Adrenal gland (tissue), 5 donors: ENCODE results near the gene FBXL20.

Experiments
- POLR2A ChIP-seq, 2 donors: fragments of 450-650 bp; IDR thresholded peaks; one replicate each; pipeline ENCODE4 v1.6.1; 2017; ENCODE audit warnings: antibody characterized with exemption in 2 of 2, mild to moderate bottlenecking in 2 of 2, moderate library complexity in 1 of 2
- TF ChIP-seq, protein P1 (sequence below), 6 experiments: fragments of 450-650 bp in 4 of 6; fragments of 200-600 bp in 2 of 6; sonication (generic) in 1 of 6; IDR thresholded peaks; 1 replicate in 5 of 6; 2 replicates in 1 of 6; pipeline versions ENCODE4 v1.5.1 to v1.8.0; 2016 to 2021; ENCODE audit warnings: antibody characterized with exemption in 6 of 6, mild to moderate bottlenecking in 2 of 6, moderate library complexity in 1 of 6
- donor health status: DM: no; HTN: no; CAD: no.

GRCh38 chr17:39239640-39240314, 161.6 kb downstream of the FBXL20 start:
- TF ChIP-seq, protein P1, sequence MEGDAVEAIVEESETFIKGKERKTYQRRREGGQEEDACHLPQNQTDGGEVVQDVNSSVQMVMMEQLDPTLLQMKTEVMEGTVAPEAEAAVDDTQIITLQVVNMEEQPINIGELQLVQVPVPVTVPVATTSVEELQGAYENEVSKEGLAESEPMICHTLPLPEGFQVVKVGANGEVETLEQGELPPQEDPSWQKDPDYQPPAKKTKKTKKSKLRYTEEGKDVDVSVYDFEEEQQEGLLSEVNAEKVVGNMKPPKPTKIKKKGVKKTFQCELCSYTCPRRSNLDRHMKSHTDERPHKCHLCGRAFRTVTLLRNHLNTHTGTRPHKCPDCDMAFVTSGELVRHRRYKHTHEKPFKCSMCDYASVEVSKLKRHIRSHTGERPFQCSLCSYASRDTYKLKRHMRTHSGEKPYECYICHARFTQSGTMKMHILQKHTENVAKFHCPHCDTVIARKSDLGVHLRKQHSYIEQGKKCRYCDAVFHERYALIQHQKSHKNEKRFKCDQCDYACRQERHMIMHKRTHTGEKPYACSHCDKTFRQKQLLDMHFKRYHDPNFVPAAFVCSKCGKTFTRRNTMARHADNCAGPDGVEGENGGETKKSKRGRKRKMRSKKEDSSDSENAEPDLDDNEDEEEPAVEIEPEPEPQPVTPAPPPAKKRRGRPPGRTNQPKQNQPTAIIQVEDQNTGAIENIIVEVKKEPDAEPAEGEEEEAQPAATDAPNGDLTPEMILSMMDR (IDR thresholded peaks at IDR 0.05): peak in 5 of 6 experiments; percentile 33 to 58 (median 43)
- TF ChIP-seq POLR2A (IDR thresholded peaks at IDR 0.05): no peak
